Transverse colon (tissue), 4 donors: ENCODE measurements around the gene GNAT1.

Experiments used
- CTCF ChIP-seq, 5 experiments: fragments of 200-600 bp in 3 of 5; fragments of 450-650 bp in 2 of 5; sonication (generic) in 3 of 5; IDR thresholded peaks; 1 replicate in 2 of 5; 2 replicates in 3 of 5; pipeline ENCODE4 v1.5.1; 2016 to 2017; ENCODE audit warnings: antibody characterized with exemption in 5 of 5, inconsistent platforms in 3 of 5, mild to moderate bottlenecking in 2 of 5, moderate library complexity in 1 of 5
- EP300 ChIP-seq: sonication (generic); formaldehyde crosslinking; IDR thresholded peaks from one replicate; pipeline ENCODE4 v1.6.1; 2017; ENCODE audit warnings: antibody characterized with exemption, low read depth
- POLR2A ChIP-seq: fragments of 450-650 bp; IDR thresholded peaks from one replicate; pipeline ENCODE4 v1.6.1; 2016; ENCODE audit warnings: antibody characterized with exemption, mild to moderate bottlenecking, moderate library complexity
- POLR2AphosphoS5 ChIP-seq, 3 donors: sonication (generic); formaldehyde crosslinking; IDR thresholded peaks; one replicate each; pipeline ENCODE4 v1.6.1; 2016; ENCODE audit warnings: antibody characterized with exemption in 3 of 3

GRCh38 chr3:50203113-50203808 is 11.9 kb downstream of the GNAT1 start:
- no peak for TF ChIP-seq POLR2A
- TF ChIP-seq CTCF (IDR thresholded peaks at IDR 0.05) = no peak
- TF ChIP-seq POLR2AphosphoS5 (IDR thresholded peaks at IDR 0.05) = no peak
- no peak for TF ChIP-seq EP300
